Suppressor macrophage treated with lipopolysaccharide for 1 hour (primary cell): Measurements from ENCODE around the gene GRK6.

Source experiments
- DNase-seq, 3 donors: peaks; one replicate each; pipeline ENCODE4 v3.0.0-alpha.2; 2020 to 2022

Gene GRK6

DNA sequence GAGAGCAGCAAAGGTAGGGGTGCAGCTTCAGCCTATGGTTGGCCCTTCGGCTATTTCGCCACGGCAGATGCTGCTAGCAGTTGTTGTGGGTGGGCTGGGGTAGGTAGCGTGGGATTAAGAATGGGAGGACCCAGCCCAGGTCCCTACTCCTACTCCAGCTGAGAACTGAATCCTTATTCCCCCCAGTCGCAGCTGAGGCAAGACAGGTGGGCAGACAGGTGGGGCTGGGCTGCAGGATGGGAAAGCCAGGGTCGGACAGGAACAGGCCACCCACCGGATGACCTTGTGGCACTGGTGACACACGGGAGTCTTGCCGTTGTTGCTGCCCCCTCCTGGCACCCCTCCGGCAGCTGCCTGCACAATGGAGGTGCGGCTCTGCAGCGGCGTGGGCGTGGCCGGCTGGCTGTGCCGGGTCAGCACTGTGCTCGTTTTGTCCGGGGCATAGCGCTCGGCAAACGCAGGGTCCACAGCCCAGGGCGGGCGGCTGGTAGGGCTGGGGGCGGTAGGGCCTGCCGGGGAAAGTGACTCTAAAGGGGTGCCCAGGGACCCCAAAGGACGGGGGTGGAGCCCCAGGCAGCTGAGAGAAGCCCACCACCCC is 62.7 kb downstream of the GRK6 start:
- DNase-seq = no peak

DNA sequence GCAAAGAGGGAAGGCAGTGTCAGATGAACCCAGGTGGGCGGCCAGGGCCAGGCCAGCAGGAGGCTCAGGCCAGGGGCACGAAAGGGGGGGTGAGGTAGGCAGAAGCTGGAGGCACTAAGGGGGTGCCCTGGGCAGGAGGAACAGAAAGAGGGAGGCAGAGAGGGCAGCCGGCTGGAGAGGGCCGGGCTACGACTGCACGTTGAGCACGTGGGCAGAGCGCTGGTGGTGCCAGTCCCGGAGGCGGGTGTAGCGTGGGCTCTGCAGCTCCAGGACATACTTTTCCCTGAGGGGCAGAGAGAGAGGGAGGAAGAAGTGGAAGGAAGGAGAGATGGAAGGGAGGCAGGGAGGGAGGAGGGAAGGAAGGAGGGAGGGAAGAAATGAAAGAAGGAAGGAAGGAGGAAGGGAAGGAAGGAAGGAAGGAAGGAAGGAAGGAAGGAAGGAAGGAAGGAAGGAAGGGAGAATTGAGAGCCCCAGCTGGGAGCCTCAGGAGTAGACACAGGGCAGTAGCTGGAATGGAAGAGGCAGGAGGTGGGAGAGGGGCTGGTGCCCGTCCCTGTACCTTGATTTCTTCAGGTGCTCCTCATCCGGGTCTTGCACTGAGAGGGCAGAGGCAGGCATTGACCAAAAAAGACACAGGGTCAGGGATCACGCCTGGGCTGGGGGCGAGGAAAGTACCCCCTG is 64.0 kb downstream of the GRK6 start:
- DNase-seq = peak in 1 of 3 donors; percentile 41

DNA sequence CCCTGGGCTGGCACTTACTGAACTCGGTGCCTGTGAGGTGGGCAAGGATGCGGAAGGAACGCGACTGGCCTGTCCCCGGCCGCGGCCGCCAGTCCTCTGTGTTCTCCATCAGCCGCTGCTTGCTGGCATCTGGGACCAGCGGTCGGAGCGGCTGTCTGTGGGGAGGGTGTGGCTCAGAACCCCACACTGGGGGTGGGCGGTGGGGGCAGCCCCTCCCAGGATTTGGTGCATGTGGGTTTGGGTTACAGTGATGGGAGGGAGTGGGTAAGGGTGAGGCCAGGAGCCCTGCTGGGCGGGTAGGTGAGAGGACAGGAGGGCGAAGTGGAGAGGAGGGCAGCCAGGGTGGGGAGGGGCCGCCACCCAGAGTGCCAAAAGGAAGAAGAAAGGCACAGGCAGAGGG is 64.5 kb downstream of the GRK6 start:
- DNase-seq = no peak

DNA sequence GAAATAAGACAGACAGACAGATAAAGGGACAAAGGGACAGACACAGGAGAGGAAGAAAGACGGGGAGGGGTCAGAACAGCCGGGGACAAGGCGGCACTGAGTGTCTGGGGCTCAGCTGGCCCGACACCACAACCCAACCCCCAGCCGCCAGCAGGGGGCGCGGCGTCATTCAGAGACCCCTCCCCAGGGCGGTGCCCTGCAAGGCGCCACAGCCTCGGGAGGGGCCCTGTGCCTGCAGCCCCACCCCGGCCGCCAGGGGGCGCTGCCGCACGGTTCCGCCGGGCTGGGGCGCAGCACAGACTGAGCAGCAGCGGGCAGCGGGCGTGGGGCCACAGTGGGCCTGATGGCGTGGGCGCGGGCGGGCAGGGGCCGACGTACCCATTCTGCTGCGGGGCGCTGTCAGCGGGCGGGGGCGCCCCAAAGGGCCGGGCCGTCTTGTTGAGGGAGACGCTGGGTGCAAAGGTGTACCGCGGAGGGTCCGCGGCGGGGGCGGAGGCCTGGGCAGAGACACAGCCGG is 65.0 kb downstream of the GRK6 start:
- peak in 1 of 3 donors; percentile 43 for DNase-seq

DNA sequence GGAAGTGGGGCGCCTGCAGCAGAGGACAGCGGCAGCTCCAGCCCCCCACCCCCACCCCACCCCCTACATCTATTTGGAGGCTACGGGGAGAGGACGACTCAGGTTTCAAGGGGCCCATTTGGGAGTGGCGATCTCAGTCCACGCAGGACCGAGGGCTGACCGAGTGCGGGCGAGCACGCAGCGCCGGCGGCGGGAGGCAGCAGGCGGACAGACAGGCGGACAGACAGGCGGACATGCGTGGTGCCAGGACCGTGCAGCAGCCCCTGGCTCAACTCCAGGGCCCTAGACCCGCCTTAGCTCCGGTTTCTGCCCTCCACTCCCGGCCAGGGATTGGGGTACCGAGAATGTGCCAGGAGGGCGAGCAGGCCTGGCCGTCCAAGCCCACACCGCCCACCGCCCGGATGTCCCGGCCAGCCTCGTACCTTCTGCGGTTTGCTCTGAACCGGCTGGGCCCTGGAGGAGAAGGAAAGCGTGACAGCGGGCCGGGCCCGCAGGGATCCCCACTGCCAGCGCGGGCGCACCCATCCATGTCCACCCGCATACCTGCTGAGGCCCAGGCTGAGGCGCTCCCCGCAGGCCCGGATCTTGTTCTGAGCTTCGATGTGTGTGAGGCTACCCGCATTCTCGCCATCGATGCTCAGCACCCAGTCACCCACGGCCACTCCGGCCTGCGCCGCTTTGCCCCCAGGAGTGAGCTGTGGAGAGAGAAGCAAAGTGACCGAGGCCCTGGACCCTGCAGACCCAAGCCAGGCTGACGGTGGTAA is 65.7 kb downstream of the GRK6 start:
- DNase-seq = no peak
